ENCODE measurements around the gene GPR137.

Gene GPR137

GRCh38 chr11:64262271-64263002, 23.2 kb upstream of the GPR137 start:
- peaks cover 37% of the 10 kb centered on the region for H3K36me3 ChIP-seq (ENCODE audit: insufficient read depth, low read length)
- no peak overlapping the region for H3K27ac ChIP-seq (ENCODE audit: low read depth, low read length, poor library complexity, severe bottlenecking)
- H2AFZ ChIP-seq (ENCODE audit: low read length): no peak overlapping the region
- no peak overlapping the region for H3K4me3 ChIP-seq (ENCODE audit: low read depth, low read length, poor library complexity, severe bottlenecking)
- no peaks in the 10 kb centered on the region for H3K9me3 ChIP-seq (ENCODE audit: low read length)
- H3K9me2 ChIP-seq (ENCODE audit: low read depth, low read length): no peaks in the 10 kb centered on the region
- TF ChIP-seq CTCF (IDR thresholded peaks at IDR 0.05; ENCODE audit: low read length): no peak
- no peak for TF ChIP-seq EZH2 (IDR thresholded peaks at IDR 0.05; ENCODE audit: borderline replicate concordance, low read length)
- no peak overlapping the region for H3K4me2 ChIP-seq (ENCODE audit: low read length)
- no peaks in the 10 kb centered on the region for H3K27me3 ChIP-seq (ENCODE audit: insufficient read depth, low read length)
- no peaks in the 10 kb centered on the region for H3K4me1 ChIP-seq (ENCODE audit: insufficient read depth, low read length, severe bottlenecking)
- no peaks in the 10 kb centered on the region for H4K20me1 ChIP-seq (ENCODE audit: insufficient read depth, low read length)
- no peak overlapping the region for H3K9ac ChIP-seq (ENCODE audit: low read length)
- H3F3A ChIP-seq (ENCODE audit: insufficient read depth, low read length): no peaks in the 10 kb centered on the region
- H3K79me2 ChIP-seq (ENCODE audit: insufficient read depth, low read length): no peaks in the 10 kb centered on the region

GRCh38 chr11:64263021-64263946, 22.4 kb upstream of the GPR137 start:
- no peak overlapping the region for H3K4me3 ChIP-seq (ENCODE audit: low read depth, low read length, poor library complexity, severe bottlenecking)
- H3K79me2 ChIP-seq (ENCODE audit: insufficient read depth, low read length): no peaks in the 10 kb centered on the region
- H3K4me1 ChIP-seq (ENCODE audit: insufficient read depth, low read length, severe bottlenecking): peaks cover 7% of the 10 kb centered on the region
- no peak for TF ChIP-seq EZH2 (IDR thresholded peaks at IDR 0.05; ENCODE audit: borderline replicate concordance, low read length)
- no peak for TF ChIP-seq CTCF (IDR thresholded peaks at IDR 0.05; ENCODE audit: low read length)
- no peaks in the 10 kb centered on the region for H3K9me2 ChIP-seq (ENCODE audit: low read depth, low read length)
- H3F3A ChIP-seq (ENCODE audit: insufficient read depth, low read length): no peaks in the 10 kb centered on the region
- no peaks in the 10 kb centered on the region for H4K20me1 ChIP-seq (ENCODE audit: insufficient read depth, low read length)
- no peak overlapping the region for H3K27ac ChIP-seq (ENCODE audit: low read depth, low read length, poor library complexity, severe bottlenecking)
- H3K9ac ChIP-seq (ENCODE audit: low read length): no peak overlapping the region
- H3K36me3 ChIP-seq (ENCODE audit: insufficient read depth, low read length): peaks cover 34% of the 10 kb centered on the region
- H3K27me3 ChIP-seq (ENCODE audit: insufficient read depth, low read length): no peaks in the 10 kb centered on the region
- H3K9me3 ChIP-seq (ENCODE audit: low read length): no peaks in the 10 kb centered on the region
- no peak overlapping the region for H2AFZ ChIP-seq (ENCODE audit: low read length)
- H3K4me2 ChIP-seq (ENCODE audit: low read length): no peak overlapping the region

GRCh38 chr11:64263947-64264317, 21.7 kb upstream of the GPR137 start:
- Histone ChIP-seq H4K20me1 (ENCODE audit: insufficient read depth, low read length) (no peaks in the 10 kb centered on the region), H3K79me2 (ENCODE audit: insufficient read depth, low read length) (no peaks in the 10 kb centered on the region), H3F3A (ENCODE audit: insufficient read depth, low read length) (no peaks in the 10 kb centered on the region), H3K36me3 (ENCODE audit: insufficient read depth, low read length) (peaks cover 28% of the 10 kb centered on the region), H3K4me3 (ENCODE audit: low read depth, low read length, poor library complexity, severe bottlenecking) (no peak overlapping the region), H3K27ac (ENCODE audit: low read depth, low read length, poor library complexity, severe bottlenecking) (no peak overlapping the region), H3K9me2 (ENCODE audit: low read depth, low read length) (no peaks in the 10 kb centered on the region), H3K27me3 (ENCODE audit: insufficient read depth, low read length) (no peaks in the 10 kb centered on the region), H3K9me3 (ENCODE audit: low read length) (no peaks in the 10 kb centered on the region), H3K9ac (ENCODE audit: low read length) (no peak overlapping the region), H2AFZ (ENCODE audit: low read length) (no peak overlapping the region), H3K4me1 (ENCODE audit: insufficient read depth, low read length, severe bottlenecking) (peaks cover 13% of the 10 kb centered on the region), H3K4me2 (ENCODE audit: low read length) (no peak overlapping the region)
- no peak for TF ChIP-seq EZH2 (IDR thresholded peaks at IDR 0.05; ENCODE audit: borderline replicate concordance, low read length)
- TF ChIP-seq CTCF (IDR thresholded peaks at IDR 0.05; ENCODE audit: low read length): no peak

Measured in OCI-LY1 (cell line).